MCF 10A (cell line): ENCODE measurements around the gene LLCFC1. TPM values are rescaled to one million over a fixed set of nuclear protein-coding genes. Genes with fewer than 3 reads are reported as not detected.
A peak's percentile ranks its signal among the peaks of the same experiment; 100 is the strongest.

Source experiments
- BruUV-seq: library from RNA; stranded (reverse); fragments of 400-500 nt; replicated peaks from 2 replicates; lab custom pipeline; 2021; lab: Mats Ljungman, UMichigan
- CTCF ChIA-PET: fragments of 300-600 bp; sonication (Branson Sonifier 250); formaldehyde crosslinking; extraction: SDS; loops from one replicate; lab custom pipeline; 2021; ENCODE audit warnings: antibody characterized with exemption, inconsistent platforms; lab: Yijun Ruan, JAX
- POLR2A ChIA-PET: fragments of 300-600, 350-650 bp; sonication (Branson Sonifier 250); formaldehyde crosslinking; extraction: SDS; loops from one replicate; lab custom pipeline; 2020; ENCODE audit warnings: antibody characterized with exemption, inconsistent platforms; lab: Yijun Ruan, JAX
- DNase-seq: peaks from one replicate; pipeline ENCODE4 v3.0.0-alpha.2; 2018; ENCODE audit not compliant: unreplicated experiment
- H3K27ac Mint-ChIP-seq: one replicate; pipeline ENCODE4 v1.8.0; 2022; ENCODE audit warnings: mild to moderate bottlenecking, low read depth, mixed read lengths; ENCODE audit not compliant: unreplicated experiment
- H3K27me3 Mint-ChIP-seq: one replicate; pipeline ENCODE4 v1.8.0; 2022; ENCODE audit warnings: mixed read lengths; ENCODE audit not compliant: insufficient read depth, unreplicated experiment
- H3K36me3 Mint-ChIP-seq: one replicate; pipeline ENCODE4 v1.8.0; 2022; ENCODE audit warnings: mild to moderate bottlenecking, moderate library complexity, mixed read lengths; ENCODE audit not compliant: insufficient read depth, unreplicated experiment
- H3K4me1 Mint-ChIP-seq: one replicate; pipeline ENCODE4 v1.8.0; 2022; ENCODE audit warnings: mixed read lengths; ENCODE audit not compliant: insufficient read depth, unreplicated experiment
- H3K4me3 Mint-ChIP-seq: one replicate; pipeline ENCODE4 v1.8.0; 2022; ENCODE audit warnings: mild to moderate bottlenecking, moderate library complexity, mixed read lengths; ENCODE audit not compliant: unreplicated experiment
- H3K9me3 Mint-ChIP-seq: one replicate; pipeline ENCODE4 v1.8.0; 2022; ENCODE audit warnings: mixed read lengths; ENCODE audit not compliant: unreplicated experiment
- CTCF ChIP-seq: fragments of 200-600 bp; IDR thresholded peaks from one replicate; pipeline ENCODE4 v1.8.0; 2022; ENCODE audit warnings: antibody characterized with exemption, mild to moderate bottlenecking; ENCODE audit not compliant: unreplicated experiment
- intact Hi-C: fragments of 100-400 bp; cut with micrococcal nuclease; formaldehyde crosslinking; loops from 2 replicates; pipeline ENCODE4 v1.14.1; 2022
- total RNA-seq: library from RNA; stranded (reverse); gene quantifications from 2 replicates; pipeline ENCODE4 v1.2.3, GENCODE V29; 2022

The LLCFC1 gene
- total RNA-seq, 1 experiment from 2014 or later, result not detected

- peaks cover 45% of the 10 kb centered on the region for H3K27me3 Mint-ChIP-seq
- H3K4me1 Mint-ChIP-seq, result no peaks in the 10 kb centered on the region
- ChIA-PET CTCF (interaction anchor here (0.5 to 3.7 kb wide), 7 partner anchors 11 to 98 kb away, joined by 3 to 17 read pairs (median 4); no protein-coding TSS in a partner anchor), POLR2A (interaction anchor here (1.2 kb wide), 1 partner anchor 12 kb away, joined by 4 read pairs; no protein-coding TSS in a partner anchor)
- H3K9me3 Mint-ChIP-seq, result no peaks in the 10 kb centered on the region
- no peak for TF ChIP-seq CTCF
- DNase-seq, result peak; percentile 9
- no peak overlapping the region for H3K27ac Mint-ChIP-seq
- H3K36me3 Mint-ChIP-seq, result no peaks in the 10 kb centered on the region
- BruUV-seq, result no TSS peak
- H3K4me3 Mint-ChIP-seq, result no peak overlapping the region
- intact Hi-C loops, result no loop called here
These were observed 25.4 kb downstream of the LLCFC1 start for GRCh38 chr7:142964502-142965246.

- ChIA-PET POLR2A (no interaction called here), CTCF (interaction anchor here (2.6 kb wide), 1 partner anchor 88 kb away, joined by 9 read pairs; no protein-coding TSS in a partner anchor)
- DNase-seq, result no peak
- TF ChIP-seq CTCF, result no peak
- BruUV-seq, result no TSS peak
- H3K4me3 Mint-ChIP-seq, result no peak overlapping the region
- peaks cover 6% of the 10 kb centered on the region for H3K9me3 Mint-ChIP-seq
- no peaks in the 10 kb centered on the region for H3K36me3 Mint-ChIP-seq
- no peak overlapping the region for H3K27ac Mint-ChIP-seq
- intact Hi-C loops, result no loop called here
- H3K4me1 Mint-ChIP-seq, result no peaks in the 10 kb centered on the region
- H3K27me3 Mint-ChIP-seq, result peaks cover 23% of the 10 kb centered on the region
These were observed 28.9 kb downstream of the LLCFC1 start for GRCh38 chr7:142968229-142968628.

GRCh38 chr7:142969183-142969582, 29.9 kb downstream of the LLCFC1 start:
- CTCF ChIA-PET, result interaction anchor here (0.5 kb wide), 1 partner anchor 168 kb away, joined by 3 read pairs; no protein-coding TSS in a partner anchor

More at GRCh38 chr7:142969183-142969582, 29.9 kb downstream of the LLCFC1 start:
- no TSS peak for BruUV-seq
- peaks cover 6% of the 10 kb centered on the region for H3K9me3 Mint-ChIP-seq
- no peak overlapping the region for H3K27ac Mint-ChIP-seq
- H3K4me1 Mint-ChIP-seq, result no peaks in the 10 kb centered on the region
- no peaks in the 10 kb centered on the region for H3K36me3 Mint-ChIP-seq
- intact Hi-C loops, result no loop called here
- TF ChIP-seq CTCF, result no peak
- H3K27me3 Mint-ChIP-seq, result peaks cover 19% of the 10 kb centered on the region
- POLR2A ChIA-PET, result no interaction called here
- H3K4me3 Mint-ChIP-seq, result no peak overlapping the region
- no peak for DNase-seq
